Gastrocnemius medialis (tissue), 4 donors: ENCODE results near the gene ARF3.

ENCODE experiments used
- CTCF ChIP-seq, 5 experiments: fragments of 450-650 bp in 3 of 5; fragments of 200-600 bp in 2 of 5; sonication (generic) in 2 of 5; IDR thresholded peaks in 4 of 5; conservative IDR thresholded peaks in 1 of 5; 1 replicate in 4 of 5; 2 replicates in 1 of 5; pipeline ENCODE4 v1.5.1; 2016 to 2019; ENCODE audit warnings: antibody characterized with exemption in 5 of 5, mild to moderate bottlenecking in 3 of 5, moderate library complexity in 3 of 5
- POLR2A ChIP-seq, 2 donors: fragments of 450-650 bp; IDR thresholded peaks; one replicate each; pipeline ENCODE4 v1.6.1; 2017; ENCODE audit warnings: antibody characterized with exemption in 2 of 2, mild to moderate bottlenecking in 2 of 2, moderate library complexity in 2 of 2

GRCh38 chr12:48994224-48995085, 37.2 kb upstream of the ARF3 start:
- TF ChIP-seq CTCF (IDR thresholded peaks at IDR 0.05 in 4 of 5, conservative IDR thresholded peaks at IDR 0.05 in 1 of 5) (no peak), POLR2A (IDR thresholded peaks at IDR 0.05) (no peak)
